Tibial artery (tissue), 4 donors: ENCODE measurements around the gene MAGEA4.
A peak's percentile ranks its signal among the peaks of the same experiment; 100 is the strongest.
"Not testable (repeated sequence)": the region's sequence is repeated elsewhere in the genome, so short reads cannot be mapped to it uniquely, and the experiment has no call there.

Experiments used
- DNase-seq, 2 donors: peaks; one replicate each; pipeline ENCODE4 v3.0.0-alpha.2; 2019
- H3K27ac ChIP-seq, 2 donors: fragments of 200-600 bp; sonication (generic) in 1 of 2; 1 replicate in 1 of 2; 2 replicates in 1 of 2; pipeline ENCODE4 v1.5.1; 2018 to 2019; ENCODE audit warnings: mild to moderate bottlenecking in 1 of 2
- H3K27me3 ChIP-seq, 2 donors: fragments of 200-600 bp; sonication (generic) in 1 of 2; one replicate each; pipeline versions ENCODE4 v1.5.1 to v1.6.0; 2016 to 2019
- H3K36me3 ChIP-seq, 3 donors: fragments of 200-600 bp; sonication (generic) in 2 of 3; one replicate each; pipeline ENCODE4 v1.5.1; 2016 to 2019; ENCODE audit warnings: mild to moderate bottlenecking in 2 of 3
- H3K4me1 ChIP-seq, 4 donors: fragments of 200-600 bp; sonication (generic) in 2 of 4; 1 replicate in 3 of 4; 2 replicates in 1 of 4; pipeline ENCODE4 v1.5.1; 2016 to 2019
- H3K4me3 ChIP-seq, 2 donors: fragments of 200-600 bp; sonication (generic) in 1 of 2; 1 replicate in 1 of 2; 2 replicates in 1 of 2; pipeline ENCODE4 v1.5.1; 2018 to 2019; ENCODE audit warnings: mild to moderate bottlenecking in 2 of 2
- H3K9me3 ChIP-seq, 3 donors: fragments of 200-600 bp; sonication (generic) in 1 of 3; one replicate each; pipeline ENCODE4 v1.5.1; 2016 to 2019
- intact Hi-C: fragments of 100-400 bp; cut with DNase I; formaldehyde crosslinking; loops from one replicate; pipeline ENCODE4 v1.15.0; 2023; ENCODE audit warnings: low total_unique reads
- TF ChIP-seq, protein P1 (sequence below), 2 experiments: fragments of 200-600 bp in 1 of 2; fragments of 450-650 bp in 1 of 2; IDR thresholded peaks; one replicate each; pipeline ENCODE4 v1.5.1; 2017 to 2019; ENCODE audit warnings: antibody characterized with exemption in 2 of 2, mild to moderate bottlenecking in 1 of 2, moderate library complexity in 1 of 2

MAGEA4 gene

GRCh38 chrX:151899622-151900021, 13.1 kb upstream of the MAGEA4 start:
- Histone ChIP-seq H3K27ac (no peak overlapping the region), H3K9me3 (no peaks in the 10 kb centered on the region), H3K36me3 (no peaks in the 10 kb centered on the region), H3K4me1 (no peaks in the 10 kb centered on the region), H3K27me3 (no peaks in the 10 kb centered on the region), H3K4me3 (no peak overlapping the region)
- TF ChIP-seq, protein P1, sequence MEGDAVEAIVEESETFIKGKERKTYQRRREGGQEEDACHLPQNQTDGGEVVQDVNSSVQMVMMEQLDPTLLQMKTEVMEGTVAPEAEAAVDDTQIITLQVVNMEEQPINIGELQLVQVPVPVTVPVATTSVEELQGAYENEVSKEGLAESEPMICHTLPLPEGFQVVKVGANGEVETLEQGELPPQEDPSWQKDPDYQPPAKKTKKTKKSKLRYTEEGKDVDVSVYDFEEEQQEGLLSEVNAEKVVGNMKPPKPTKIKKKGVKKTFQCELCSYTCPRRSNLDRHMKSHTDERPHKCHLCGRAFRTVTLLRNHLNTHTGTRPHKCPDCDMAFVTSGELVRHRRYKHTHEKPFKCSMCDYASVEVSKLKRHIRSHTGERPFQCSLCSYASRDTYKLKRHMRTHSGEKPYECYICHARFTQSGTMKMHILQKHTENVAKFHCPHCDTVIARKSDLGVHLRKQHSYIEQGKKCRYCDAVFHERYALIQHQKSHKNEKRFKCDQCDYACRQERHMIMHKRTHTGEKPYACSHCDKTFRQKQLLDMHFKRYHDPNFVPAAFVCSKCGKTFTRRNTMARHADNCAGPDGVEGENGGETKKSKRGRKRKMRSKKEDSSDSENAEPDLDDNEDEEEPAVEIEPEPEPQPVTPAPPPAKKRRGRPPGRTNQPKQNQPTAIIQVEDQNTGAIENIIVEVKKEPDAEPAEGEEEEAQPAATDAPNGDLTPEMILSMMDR (IDR thresholded peaks at IDR 0.05), result no peak
- intact Hi-C loops, result no loop called here
- no peak for DNase-seq

GRCh38 chrX:151901826-151902225, 10.9 kb upstream of the MAGEA4 start:
- TF ChIP-seq, protein P1 (IDR thresholded peaks at IDR 0.05), result no peak
- Histone ChIP-seq H3K36me3 (no peaks in the 10 kb centered on the region), H3K27ac (no peak overlapping the region), H3K27me3 (no peaks in the 10 kb centered on the region), H3K9me3 (no peaks in the 10 kb centered on the region), H3K4me3 (no peak overlapping the region), H3K4me1 (no peaks in the 10 kb centered on the region)
- DNase-seq, result no peak
- intact Hi-C loops, result no loop called here

DNA sequence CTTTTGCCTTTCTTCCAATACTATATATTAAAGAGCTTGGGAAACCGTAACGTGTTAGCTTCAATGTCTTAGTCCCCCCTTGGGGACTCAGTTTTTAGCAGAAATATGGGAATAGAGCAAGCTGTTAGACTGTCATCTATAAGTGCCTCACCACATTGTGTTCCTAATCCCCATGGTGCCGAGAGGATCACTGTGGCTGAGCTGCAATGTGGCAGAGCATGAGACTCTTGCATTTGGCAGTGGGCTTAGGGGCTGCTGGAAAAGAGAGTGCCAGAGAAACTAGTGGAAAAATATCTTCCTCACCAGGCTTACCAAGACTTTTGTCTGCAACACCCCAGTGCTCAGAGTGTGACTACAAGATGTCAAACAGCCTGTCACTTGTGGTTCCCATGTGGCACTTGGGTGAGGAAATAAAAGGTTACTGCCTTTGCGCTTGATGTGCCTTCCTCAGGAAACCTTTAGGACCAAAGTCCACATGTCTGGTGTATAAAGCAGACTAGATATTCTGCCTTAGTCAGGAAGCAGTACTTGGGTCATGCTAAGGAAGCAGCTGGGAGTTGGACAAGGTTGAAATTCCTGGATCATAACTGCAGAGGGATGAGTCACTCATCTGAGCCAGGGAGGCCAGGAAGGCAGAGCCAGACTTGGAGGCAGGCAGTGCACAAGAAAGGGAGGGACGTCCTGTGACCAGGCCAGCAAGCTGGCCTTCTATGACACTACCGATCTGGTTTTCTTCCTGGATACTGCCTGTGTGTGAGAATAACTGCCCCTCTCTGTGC, 9.7 kb upstream of the MAGEA4 start:
- no peaks in the 10 kb centered on the region for H3K27me3 ChIP-seq
- H3K27ac ChIP-seq, result no peak overlapping the region
- H3K4me1 ChIP-seq, result no peaks in the 10 kb centered on the region
- H3K9me3 ChIP-seq, result no peaks in the 10 kb centered on the region
- H3K36me3 ChIP-seq, result no peaks in the 10 kb centered on the region
- TF ChIP-seq, protein P1 (IDR thresholded peaks at IDR 0.05), result no peak
- DNase-seq, result peak; percentile 55 to 68
- intact Hi-C loops, result no loop called here
- H3K4me3 ChIP-seq, result no peak overlapping the region

DNA sequence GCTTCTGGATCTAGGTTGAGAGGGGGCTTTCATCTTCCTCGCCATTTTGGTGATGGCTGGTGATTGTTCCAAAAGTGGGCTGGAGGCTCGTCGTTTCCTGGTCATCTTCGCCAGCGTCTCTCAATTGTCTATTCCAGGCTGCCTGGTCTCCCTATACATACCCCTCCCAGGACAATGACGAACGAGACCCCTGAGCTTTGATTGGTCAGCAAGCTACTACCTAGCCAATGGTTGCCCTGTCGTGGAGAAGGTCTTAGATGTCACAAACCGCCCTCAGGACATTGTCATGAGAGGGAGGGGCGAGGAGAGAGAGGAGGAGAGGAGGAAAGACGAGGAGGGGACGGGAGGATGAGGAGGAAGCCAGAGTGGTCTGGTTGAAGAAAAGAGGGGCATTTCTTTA, 7.7 kb upstream of the MAGEA4 start:
- no peaks in the 10 kb centered on the region for H3K9me3 ChIP-seq
- H3K4me3 ChIP-seq, result no peak overlapping the region
- H3K4me1 ChIP-seq, result no peaks in the 10 kb centered on the region
- intact Hi-C loops, result no loop called here
- DNase-seq, result no peak
- H3K27ac ChIP-seq, result no peak overlapping the region
- no peaks in the 10 kb centered on the region for H3K27me3 ChIP-seq
- TF ChIP-seq, protein P1 (IDR thresholded peaks at IDR 0.05), result no peak
- no peaks in the 10 kb centered on the region for H3K36me3 ChIP-seq

DNA sequence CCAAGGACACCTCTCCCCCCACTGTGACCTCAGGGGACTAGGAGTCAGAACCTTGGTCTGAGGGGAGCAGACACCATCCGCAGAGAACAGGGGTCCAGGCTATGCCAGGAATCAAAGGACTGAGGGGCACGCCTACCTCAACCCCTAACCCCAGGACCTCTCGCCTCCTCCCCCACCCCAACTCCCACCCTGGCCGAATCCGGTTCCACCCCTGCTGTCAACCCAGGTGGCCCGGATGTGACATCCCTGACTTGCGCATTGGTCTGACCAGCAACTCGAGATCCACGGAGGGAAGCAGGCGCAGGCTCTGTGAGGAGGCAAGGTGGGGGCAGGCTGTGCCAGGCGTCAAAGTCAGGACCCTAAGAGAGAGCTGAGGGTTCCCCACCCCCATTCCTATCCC, 468 bp upstream of the MAGEA4 start:
- H3K27ac ChIP-seq, result no peak overlapping the region
- intact Hi-C loops, result no loop called here
- no peaks in the 10 kb centered on the region for H3K9me3 ChIP-seq
- TF ChIP-seq, protein P1 (IDR thresholded peaks at IDR 0.05), result no peak
- H3K4me1 ChIP-seq, result no peaks in the 10 kb centered on the region
- H3K4me3 ChIP-seq, result no peak overlapping the region
- H3K27me3 ChIP-seq, result no peaks in the 10 kb centered on the region
- DNase-seq, result no peak
- no peaks in the 10 kb centered on the region for H3K36me3 ChIP-seq

DNA sequence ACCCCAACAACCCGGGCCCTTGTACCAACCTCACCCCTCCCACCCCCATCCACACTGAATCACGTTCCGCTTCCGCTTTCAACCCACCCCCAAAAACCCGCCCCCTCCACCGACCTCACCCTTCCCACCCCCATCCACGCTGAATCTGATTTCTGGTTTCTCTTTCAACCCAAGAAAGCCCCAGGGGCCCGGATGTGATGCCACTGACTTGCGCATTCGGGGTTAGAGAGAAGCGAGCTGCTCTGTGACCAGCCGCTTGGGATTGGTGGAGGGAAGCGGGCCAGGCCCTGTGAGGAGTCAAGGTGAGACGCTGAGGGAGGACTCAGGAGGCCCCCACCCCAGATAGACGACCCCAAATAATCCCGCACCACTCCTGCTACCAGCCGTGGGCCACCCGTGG, 6.0 kb downstream of the MAGEA4 start:
- H3K4me1 ChIP-seq, H3K4me3 ChIP-seq, H3K9me3 ChIP-seq, intact Hi-C loops, H3K27ac ChIP-seq, H3K27me3 ChIP-seq, H3K36me3 ChIP-seq, DNase-seq: not testable (repeated sequence)
